WTC11 (cell line): Measurements from ENCODE around the gene SNX32. TPM values are rescaled to one million over a fixed set of nuclear protein-coding genes. Genes with fewer than 3 reads are reported as not detected.

Source experiments
- ATAC-seq: fragments of 200-7000 bp; cut with Tn5 transposase; 2 replicates; pipeline ENCODE4 v1.10.0; 2021; ENCODE audit warnings: mild to moderate bottlenecking, moderate library complexity
- CTCF ChIA-PET: fragments of 300-600 bp; sonication (Branson Sonifier 250); formaldehyde crosslinking; loops from one replicate; lab custom pipeline; 2021; ENCODE audit warnings: antibody characterized with exemption; lab: Charles Lee
- POLR2A ChIA-PET: fragments of 350-600 bp; sonication (Branson Sonifier 250); formaldehyde crosslinking; loops from one replicate; lab custom pipeline; 2021; ENCODE audit warnings: antibody characterized with exemption; lab: Charles Lee
- DNase-seq: peaks from one replicate; pipeline ENCODE4 v3.0.0; 2021; ENCODE audit warnings: low spot score
- H3K27ac Mint-ChIP-seq: 2 replicates; pipeline ENCODE4 v1.8.0; 2021; ENCODE audit warnings: mixed read lengths
- H3K27me3 Mint-ChIP-seq: 2 replicates; pipeline ENCODE4 v1.8.0; 2021; ENCODE audit warnings: low read depth, mild to moderate bottlenecking, moderate library complexity, mixed read lengths
- H3K36me3 Mint-ChIP-seq: 2 replicates; pipeline ENCODE4 v1.8.0; 2021; ENCODE audit warnings: mixed read lengths
- H3K4me1 Mint-ChIP-seq: 2 replicates; pipeline ENCODE4 v1.8.0; 2022; ENCODE audit warnings: mixed read lengths
- H3K4me3 Mint-ChIP-seq: 2 replicates; pipeline ENCODE4 v1.8.0; 2021; ENCODE audit warnings: mild to moderate bottlenecking, moderate library complexity, mixed read lengths
- H3K9me3 Mint-ChIP-seq: 2 replicates; pipeline ENCODE4 v1.8.0; 2021; ENCODE audit warnings: mixed read lengths
- CREM ChIP-seq: sonication (generic); formaldehyde crosslinking; IDR thresholded peaks from 2 replicates; pipeline ENCODE4 v1.8.1; 2022; ENCODE audit warnings: mild to moderate bottlenecking, missing genetic modification reagents, moderate library complexity
- ELF4 ChIP-seq: sonication (generic); formaldehyde crosslinking; IDR thresholded peaks from 2 replicates; pipeline ENCODE4 v1.8.1; 2022; ENCODE audit warnings: low read depth, mild to moderate bottlenecking, moderate library complexity, missing genetic modification reagents
- ESRRA ChIP-seq: sonication (generic); formaldehyde crosslinking; IDR thresholded peaks from 2 replicates; pipeline ENCODE4 v1.8.1; 2022; ENCODE audit warnings: mild to moderate bottlenecking, missing genetic modification reagents, borderline replicate concordance
- FOXP4 ChIP-seq: sonication (generic); formaldehyde crosslinking; IDR thresholded peaks from 2 replicates; pipeline ENCODE4 v1.8.0; 2022; ENCODE audit warnings: mild to moderate bottlenecking, missing genetic modification reagents
- GABPB1 ChIP-seq: sonication (generic); formaldehyde crosslinking; IDR thresholded peaks from 2 replicates; pipeline ENCODE4 v1.8.1; 2023; ENCODE audit warnings: mild to moderate bottlenecking, missing genetic modification reagents
- GTF2I ChIP-seq: fragments of 250-450 bp; sonication (Bioruptor Pico); conservative IDR thresholded peaks from 2 replicates; pipeline ENCODE4 v1.4.0; 2021; ENCODE audit warnings: mild to moderate bottlenecking
- HMGXB4 ChIP-seq: sonication (generic); formaldehyde crosslinking; IDR thresholded peaks from 2 replicates; pipeline ENCODE4 v1.8.1; 2023; ENCODE audit warnings: mild to moderate bottlenecking, moderate library complexity, missing genetic modification reagents
- SMAD4 ChIP-seq: sonication (generic); formaldehyde crosslinking; IDR thresholded peaks from 2 replicates; pipeline ENCODE4 v1.8.0; 2022; ENCODE audit warnings: mild to moderate bottlenecking, missing genetic modification reagents
- TEAD4 ChIP-seq: sonication (generic); formaldehyde crosslinking; IDR thresholded peaks from 2 replicates; pipeline ENCODE4 v1.8.0; 2022; ENCODE audit warnings: mild to moderate bottlenecking, missing genetic modification reagents
- ZNF121 ChIP-seq: sonication (generic); formaldehyde crosslinking; IDR thresholded peaks from 2 replicates; pipeline ENCODE4 v1.8.0; 2023; ENCODE audit warnings: missing genetic modification reagents
- ZNF232 ChIP-seq: sonication (generic); formaldehyde crosslinking; IDR thresholded peaks from 2 replicates; pipeline ENCODE4 v1.8.0; 2022; ENCODE audit warnings: mild to moderate bottlenecking, missing genetic modification reagents
- ZNF317 ChIP-seq: sonication (generic); formaldehyde crosslinking; IDR thresholded peaks from 2 replicates; pipeline ENCODE4 v1.8.1; 2023; ENCODE audit warnings: low read depth, mild to moderate bottlenecking, moderate library complexity, missing genetic modification reagents, borderline replicate concordance
- ZNF423 ChIP-seq: fragments of 250-450 bp; sonication (Bioruptor Pico); IDR thresholded peaks from 2 replicates; pipeline ENCODE4 v2.1.2; 2022; ENCODE audit warnings: mild to moderate bottlenecking, moderate library complexity
- total RNA-seq: library from RNA; stranded (reverse); gene quantifications from 3 replicates; pipeline ENCODE4 v1.2.3, GENCODE V29; 2021
- TF ChIP-seq, protein P1 (sequence below): sonication (generic); formaldehyde crosslinking; IDR thresholded peaks from 2 replicates; pipeline ENCODE4 v1.8.1; 2023; ENCODE audit warnings: mild to moderate bottlenecking, missing genetic modification reagents
- TF ChIP-seq, protein P2 (sequence below): fragments of 250-450 bp; sonication (Bioruptor Pico); IDR thresholded peaks from 2 replicates; pipeline ENCODE4 v1.9.0; 2021; ENCODE audit warnings: moderate library complexity, mild to moderate bottlenecking, inconsistent platforms, borderline replicate concordance
- TF ChIP-seq, protein P3 (sequence below): sonication (generic); formaldehyde crosslinking; IDR thresholded peaks from 2 replicates; pipeline ENCODE4 v1.8.0; 2023; ENCODE audit warnings: missing genetic modification reagents

SNX32 gene
- total RNA-seq, 1 experiment from 2014 or later: 2.9 TPM

DNA sequence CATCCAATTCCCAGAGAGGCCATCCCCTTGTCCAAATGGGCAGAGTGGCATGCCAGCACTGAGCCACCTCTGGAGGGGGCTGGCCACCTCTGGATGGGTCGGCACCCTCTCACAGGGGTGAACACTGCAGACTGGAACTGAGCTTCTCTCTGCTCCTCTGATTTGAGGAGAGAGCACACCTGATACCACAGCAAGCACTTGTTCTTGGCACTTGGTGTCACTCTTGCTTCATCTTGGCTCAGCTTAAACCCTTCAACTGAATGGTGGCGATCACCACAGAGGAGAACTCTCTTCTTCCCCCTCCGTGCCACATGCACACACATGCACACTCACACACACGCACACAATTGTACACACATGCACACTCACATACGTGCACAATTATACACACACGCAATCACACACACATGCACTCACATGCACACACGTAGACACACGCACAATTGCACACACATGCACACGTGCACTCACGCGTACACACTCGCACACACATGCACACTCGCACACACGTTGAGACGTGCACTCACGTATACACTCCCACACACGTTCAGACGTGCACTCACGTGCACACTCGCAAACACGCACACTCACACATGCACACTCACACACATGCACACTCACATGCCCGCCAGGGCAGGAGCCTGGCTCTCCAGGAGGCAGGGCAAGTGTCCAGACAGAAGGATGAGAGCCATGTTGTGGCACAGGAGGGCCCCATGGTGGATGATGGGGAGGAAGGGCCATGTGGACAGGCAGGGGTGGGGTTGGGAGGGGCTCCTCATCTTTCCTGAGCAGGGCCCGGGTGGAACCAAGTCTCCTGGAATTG is 23.5 kb upstream of the SNX32 start:
- Mint-ChIP-seq H3K27me3 (no peaks in the 10 kb centered on the region; the same call in 1 of the 2 replicates), H3K27ac (peak overlapping the region; percentile 38; the same call in 1 of the 2 replicates), H3K36me3 (no peaks in the 10 kb centered on the region), H3K4me1 (no peaks in the 10 kb centered on the region), H3K9me3 (no peaks in the 10 kb centered on the region), H3K4me3 (no peak overlapping the region)
- TF ChIP-seq ZNF423 (CRISPR knock-in tag): no peak
- TF ChIP-seq, protein P1, sequence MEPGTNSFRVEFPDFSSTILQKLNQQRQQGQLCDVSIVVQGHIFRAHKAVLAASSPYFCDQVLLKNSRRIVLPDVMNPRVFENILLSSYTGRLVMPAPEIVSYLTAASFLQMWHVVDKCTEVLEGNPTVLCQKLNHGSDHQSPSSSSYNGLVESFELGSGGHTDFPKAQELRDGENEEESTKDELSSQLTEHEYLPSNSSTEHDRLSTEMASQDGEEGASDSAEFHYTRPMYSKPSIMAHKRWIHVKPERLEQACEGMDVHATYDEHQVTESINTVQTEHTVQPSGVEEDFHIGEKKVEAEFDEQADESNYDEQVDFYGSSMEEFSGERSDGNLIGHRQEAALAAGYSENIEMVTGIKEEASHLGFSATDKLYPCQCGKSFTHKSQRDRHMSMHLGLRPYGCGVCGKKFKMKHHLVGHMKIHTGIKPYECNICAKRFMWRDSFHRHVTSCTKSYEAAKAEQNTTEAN (CRISPR knock-in tag): peak; percentile 99
- TF ChIP-seq, protein P2, sequence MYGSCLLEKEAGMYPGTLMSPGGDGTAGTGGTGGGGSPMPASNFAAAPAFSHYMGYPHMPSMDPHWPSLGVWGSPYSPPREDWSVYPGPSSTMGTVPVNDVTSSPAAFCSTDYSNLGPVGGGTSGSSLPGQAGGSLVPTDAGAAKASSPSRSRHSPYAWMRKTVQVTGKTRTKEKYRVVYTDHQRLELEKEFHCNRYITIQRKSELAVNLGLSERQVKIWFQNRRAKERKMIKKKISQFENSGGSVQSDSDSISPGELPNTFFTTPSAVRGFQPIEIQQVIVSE (CRISPR knock-in tag): no peak
- TF ChIP-seq, protein P3, sequence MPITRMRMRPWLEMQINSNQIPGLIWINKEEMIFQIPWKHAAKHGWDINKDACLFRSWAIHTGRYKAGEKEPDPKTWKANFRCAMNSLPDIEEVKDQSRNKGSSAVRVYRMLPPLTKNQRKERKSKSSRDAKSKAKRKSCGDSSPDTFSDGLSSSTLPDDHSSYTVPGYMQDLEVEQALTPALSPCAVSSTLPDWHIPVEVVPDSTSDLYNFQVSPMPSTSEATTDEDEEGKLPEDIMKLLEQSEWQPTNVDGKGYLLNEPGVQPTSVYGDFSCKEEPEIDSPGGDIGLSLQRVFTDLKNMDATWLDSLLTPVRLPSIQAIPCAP (CRISPR knock-in tag): no peak
- TF ChIP-seq FOXP4: no peak
- TF ChIP-seq ZNF121: 0 out of 2 replicates have a peak, but pooled peaks have one; percentile 17
- TF ChIP-seq ZNF232 (CRISPR knock-in tag): no peak
- TF ChIP-seq TEAD4 (CRISPR knock-in tag): no peak
- DNase-seq: no peak
- CTCF ChIA-PET: interaction anchor here (0.7 to 11.3 kb wide), 9 partner anchors 22 to 78 kb away, joined by 3 to 130 read pairs (median 4); partner anchors contain the start of genes AP5B1, FIBP and OVOL1
- no peak for ATAC-seq
- POLR2A ChIA-PET: interaction anchor here (0.6 kb wide), 1 partner anchor 9 kb away, joined by 3 read pairs; no protein-coding TSS in a partner anchor

- ATAC-seq: no peak
Observed at GRCh38 chr11:65811764-65812475, 21.8 kb upstream of the SNX32 start.

GRCh38 chr11:65814131-65814985 is 19.4 kb upstream of the SNX32 start:
- POLR2A ChIA-PET: no interaction called here
- Mint-ChIP-seq H3K9me3 (0 out of 2 replicates have a peak, but pooled peaks cover 3% of the 10 kb centered on the region), H3K4me1 (no peaks in the 10 kb centered on the region), H3K27ac (no peak overlapping the region; the same call in 1 of the 2 replicates), H3K4me3 (no peak overlapping the region), H3K36me3 (no peaks in the 10 kb centered on the region), H3K27me3 (peaks cover 15% of the 10 kb centered on the region)
- TF ChIP-seq ZNF317 (CRISPR knock-in tag) (no peak), ELF4 (CRISPR knock-in tag) (no peak), CREM (CRISPR knock-in tag) (no peak), GTF2I (CRISPR knock-in tag) (no peak), HMGXB4 (CRISPR knock-in tag) (no peak), SMAD4 (CRISPR knock-in tag) (no peak)
- no peak for DNase-seq
- no peak for ATAC-seq
- CTCF ChIA-PET: interaction anchor here (1.8 to 6.2 kb wide), 3 partner anchors 34 to 70 kb away, joined by 6 to 159 read pairs (median 51); partner anchors contain the start of gene AP5B1

More at GRCh38 chr11:65811764-65812475, 21.8 kb upstream of the SNX32 start:
- CTCF ChIA-PET: interaction anchor here (0.7 to 3.9 kb wide), 3 partner anchors 11 to 67 kb away, joined by 4 to 51 read pairs (median 4); partner anchors contain the start of gene AP5B1
- no peak overlapping the region for H3K27ac Mint-ChIP-seq
- TF ChIP-seq GABPB1 (CRISPR knock-in tag): no peak
- TF ChIP-seq SMAD4 (CRISPR knock-in tag): no peak
- no peak for TF ChIP-seq ESRRA (CRISPR knock-in tag)
- no peaks in the 10 kb centered on the region for H3K4me1 Mint-ChIP-seq
- POLR2A ChIA-PET: no interaction called here
- DNase-seq: no peak
- H3K36me3 Mint-ChIP-seq: no peaks in the 10 kb centered on the region
- H3K9me3 Mint-ChIP-seq: no peaks in the 10 kb centered on the region
- peaks cover 6% of the 10 kb centered on the region for H3K27me3 Mint-ChIP-seq
- H3K4me3 Mint-ChIP-seq: no peak overlapping the region
